B cell (primary cell): ENCODE data around the gene GTPBP6.

ENCODE experiments used
- CTCF ChIP-seq: fragments of 200-600 bp; IDR thresholded peaks from one replicate; pipeline ENCODE4 v1.8.0; 2022; ENCODE audit warnings: antibody characterized with exemption, mild to moderate bottlenecking
- EZH2 ChIP-seq: IDR thresholded peaks from 2 replicates; pipeline ENCODE4 v1.6.1; 2012; ENCODE audit warnings: borderline replicate concordance, low read depth, mild to moderate bottlenecking, moderate library complexity, low read length; ENCODE audit not compliant: insufficient read depth, poor library complexity, severe bottlenecking

GRCh38 chrX:319579-320125, 1.1 kb upstream of the GTPBP6 start:
- TF ChIP-seq CTCF (no peak), EZH2 (no peak)
